EH (cell line): ENCODE results near the gene DYNLT5.
"Not testable (repeated sequence)": the region's sequence is repeated elsewhere in the genome, so short reads cannot be mapped to it uniquely, and the experiment has no call there.

Experiments used
- DNase-seq: peaks from one replicate; pipeline ENCODE4 v3.0.0-alpha.2; 2015; ENCODE audit warnings: low read depth

Gene DYNLT5, protein sequence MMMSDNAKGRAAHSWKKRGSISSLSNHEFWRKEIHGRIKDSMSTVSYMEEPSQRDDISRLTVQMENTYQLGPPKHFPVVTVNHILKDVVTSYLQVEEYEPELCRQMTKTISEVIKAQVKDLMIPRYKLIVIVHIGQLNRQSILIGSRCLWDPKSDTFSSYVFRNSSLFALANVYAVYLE

DNA sequence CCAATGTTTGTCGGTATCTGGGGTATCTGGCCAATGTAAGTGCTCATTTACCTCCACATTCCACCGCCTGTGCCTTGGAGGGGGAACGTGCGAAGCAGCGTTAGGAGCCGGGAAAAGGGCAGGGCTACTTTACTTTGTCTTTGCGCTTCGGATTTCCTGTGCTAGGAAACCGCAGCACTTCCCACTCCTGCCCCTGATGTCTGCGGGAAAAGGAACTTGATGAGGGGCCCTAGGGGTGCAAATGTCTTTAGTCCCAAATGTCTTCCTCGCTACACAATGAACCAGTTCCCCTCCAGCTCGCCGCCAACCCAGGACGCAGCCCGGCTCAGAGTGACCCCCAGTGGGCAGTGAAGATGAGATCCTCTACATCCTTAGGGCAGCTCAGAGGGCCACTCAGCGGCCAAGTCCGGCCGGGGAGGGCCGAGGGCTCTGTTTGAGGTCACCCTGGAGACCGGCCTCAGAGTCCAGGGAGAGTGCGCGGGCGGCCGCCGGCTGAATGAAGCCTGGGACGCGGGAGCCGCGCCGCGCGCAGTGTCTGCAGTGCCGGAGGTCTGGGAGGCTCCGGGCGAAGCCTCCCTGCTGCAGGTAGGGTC lies at the start of gene DYNLT5:
Gene DYNLT5 (plus strand): TSS at position 460 of the 593 bp plus-strand sequence. CDS start 2,200 bp downstream, outside the sequence.
- DNase-seq, result peak; percentile 71

DNA sequence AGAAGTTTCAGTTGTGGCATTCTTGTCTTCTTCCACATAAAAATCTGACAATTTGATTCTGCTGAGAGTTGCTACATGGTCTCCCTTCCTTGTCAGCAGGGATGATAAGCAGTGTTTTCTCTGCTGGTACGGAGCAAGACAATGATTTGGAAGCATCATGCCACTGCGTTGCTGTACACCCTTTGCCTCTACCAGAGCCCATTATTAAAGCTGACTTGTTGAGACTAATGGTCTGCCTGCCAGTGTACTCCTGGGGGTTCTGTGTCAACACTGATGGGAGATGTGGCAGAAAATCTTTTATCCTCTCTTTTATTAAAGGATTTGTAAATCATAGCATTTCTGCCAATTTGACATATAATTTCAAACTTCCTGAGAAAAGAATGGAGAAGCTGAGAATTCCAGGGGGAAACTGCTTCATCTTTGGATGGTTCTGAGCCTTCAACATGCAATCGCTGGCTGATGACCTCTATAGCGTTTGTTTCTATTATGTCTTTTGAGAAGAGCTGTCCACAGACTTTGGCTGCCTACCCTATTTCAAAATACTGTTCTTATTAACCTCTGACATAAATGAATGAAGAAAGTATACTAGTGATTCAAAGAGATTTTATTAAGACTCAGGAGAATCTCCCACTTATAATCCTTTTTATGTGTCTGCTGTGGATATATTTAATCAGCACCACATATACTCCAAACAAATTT lies 47.9 kb upstream of the DYNLT5 start:
- DNase-seq, result peak; percentile 16

DNA sequence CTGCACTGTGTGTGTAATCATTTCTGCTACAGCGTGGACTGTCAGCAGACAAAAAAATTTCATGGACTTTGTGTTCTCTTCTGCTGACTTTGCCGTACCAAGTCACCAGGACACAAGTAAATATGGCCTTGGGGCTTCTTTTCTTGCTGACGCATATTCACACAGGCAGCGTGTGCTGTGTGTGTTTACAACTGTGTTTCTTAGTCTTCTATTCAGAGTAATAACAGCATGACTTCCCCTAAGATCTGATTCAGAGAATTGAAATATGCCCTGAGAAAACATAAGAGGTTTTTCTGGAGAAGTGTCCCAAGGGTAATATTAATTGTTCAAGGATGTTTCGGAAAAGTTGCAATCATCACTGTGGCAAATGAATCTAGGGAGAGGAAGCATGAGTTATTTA lies 47.1 kb upstream of the DYNLT5 start:
- peak; percentile 93 for DNase-seq

DNA sequence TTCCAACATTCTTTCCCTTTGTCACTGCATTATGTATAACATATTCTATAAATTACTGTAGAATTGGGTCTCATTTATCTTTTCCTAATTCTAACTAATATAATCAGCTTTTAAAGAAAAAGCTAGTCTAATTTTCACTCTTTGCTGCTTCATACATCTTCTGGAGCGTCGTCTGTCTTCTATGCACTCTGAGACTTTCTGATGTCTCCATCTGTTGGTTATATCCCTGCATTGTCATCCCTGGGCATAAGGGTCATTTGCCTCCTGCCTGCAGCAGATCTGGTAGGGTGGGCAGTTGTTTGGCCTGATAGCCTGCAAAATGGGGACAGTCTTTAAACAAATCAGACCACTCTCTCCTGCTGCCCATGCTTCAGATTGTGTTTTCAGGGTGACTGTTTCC lies 40.8 kb upstream of the DYNLT5 start:
- peak; percentile 48 for DNase-seq

DNA sequence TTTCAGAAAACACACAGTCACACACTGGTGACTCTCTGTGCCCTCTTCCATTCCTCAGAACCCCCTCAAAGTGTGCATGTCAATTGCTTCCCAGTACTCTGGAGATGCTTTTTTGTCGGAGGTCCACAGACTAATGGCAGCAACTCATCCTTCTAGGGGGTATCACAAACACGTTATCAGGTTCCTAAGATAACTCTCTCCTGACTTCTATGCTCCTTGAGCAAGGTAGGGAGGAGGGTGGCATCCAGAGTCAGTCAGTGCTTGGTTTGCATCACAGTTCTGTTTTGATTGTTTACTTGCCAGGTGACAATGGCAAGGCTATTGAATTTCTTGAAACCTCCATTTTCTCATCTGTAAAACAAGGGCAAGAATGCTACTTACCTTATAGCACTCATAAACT lies 39.4 kb upstream of the DYNLT5 start:
- no peak for DNase-seq

DNA sequence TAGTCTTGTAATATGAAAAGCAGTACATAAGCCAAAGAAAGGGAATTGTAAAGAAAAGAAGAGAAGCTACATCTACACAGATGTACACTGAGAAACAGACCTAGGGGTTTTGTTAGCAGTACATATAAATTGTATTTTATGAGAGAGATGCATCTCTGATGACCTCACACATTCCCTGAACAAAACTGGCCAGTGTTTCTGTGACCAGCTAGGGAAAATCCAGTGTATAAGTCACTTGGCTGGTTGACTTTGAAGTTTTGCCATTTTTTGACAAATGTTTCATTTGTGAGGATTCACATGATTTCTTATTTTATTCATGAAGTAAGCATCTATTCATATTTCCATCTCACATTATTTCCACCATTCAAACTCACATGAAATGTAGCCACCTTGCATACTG lies 28.3 kb upstream of the DYNLT5 start:
- DNase-seq, result peak; percentile 56

DNA sequence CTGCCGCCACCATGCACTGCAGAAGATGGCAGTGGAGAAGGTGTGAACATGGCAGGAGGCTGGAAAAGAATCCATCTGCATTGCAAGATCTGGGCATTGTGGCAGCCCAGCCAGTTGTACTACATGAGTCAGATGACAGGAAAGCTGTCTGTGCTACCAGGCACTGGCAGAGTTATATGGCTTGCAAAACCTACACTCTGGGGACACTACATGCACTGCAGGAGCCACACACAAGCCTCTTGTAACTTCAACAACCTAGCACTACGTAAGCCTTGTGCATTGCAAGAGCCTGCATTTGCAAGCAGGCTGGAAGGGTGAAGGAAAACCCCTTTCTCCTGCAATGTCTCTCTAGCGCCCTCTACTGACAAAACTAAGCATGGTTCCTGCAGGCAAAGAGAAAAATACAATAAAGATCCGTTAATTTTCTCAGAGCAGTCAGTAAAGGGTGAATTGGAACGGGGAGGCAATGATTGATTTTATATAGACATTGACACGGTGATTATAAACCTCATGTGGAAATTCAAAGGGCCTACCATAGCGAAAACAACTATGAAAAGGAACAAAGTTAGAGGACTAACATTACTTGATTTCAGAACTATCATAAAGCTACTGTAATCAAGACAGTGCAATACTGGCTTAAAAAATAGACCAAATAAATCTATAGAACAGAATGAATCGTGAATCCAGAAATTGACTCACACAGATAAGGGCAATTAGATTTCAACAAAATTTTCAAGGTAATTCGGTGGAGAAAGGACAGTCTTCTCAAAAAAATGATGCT lies 26.2 kb upstream of the DYNLT5 start:
- DNase-seq, result peak; percentile 75

DNA sequence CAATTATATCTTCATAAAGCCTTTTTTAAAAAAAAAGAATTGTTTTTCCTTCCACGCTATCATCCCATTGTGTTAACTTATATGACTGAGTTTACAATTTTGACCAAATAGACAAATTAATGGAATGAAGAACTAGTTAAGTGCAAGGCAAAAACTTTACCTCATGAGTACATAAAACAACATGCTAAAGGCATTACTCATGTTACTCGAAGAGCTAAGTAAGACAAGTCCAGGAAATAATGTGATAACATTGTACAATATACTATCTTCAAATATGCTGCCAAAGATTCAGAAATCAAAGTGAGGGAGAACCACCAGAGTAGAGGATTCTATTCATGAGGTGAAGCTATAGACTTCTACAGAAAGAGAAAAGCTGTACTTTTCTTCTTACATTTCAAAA lies 24.2 kb upstream of the DYNLT5 start:
- peak; percentile 63 for DNase-seq

DNA sequence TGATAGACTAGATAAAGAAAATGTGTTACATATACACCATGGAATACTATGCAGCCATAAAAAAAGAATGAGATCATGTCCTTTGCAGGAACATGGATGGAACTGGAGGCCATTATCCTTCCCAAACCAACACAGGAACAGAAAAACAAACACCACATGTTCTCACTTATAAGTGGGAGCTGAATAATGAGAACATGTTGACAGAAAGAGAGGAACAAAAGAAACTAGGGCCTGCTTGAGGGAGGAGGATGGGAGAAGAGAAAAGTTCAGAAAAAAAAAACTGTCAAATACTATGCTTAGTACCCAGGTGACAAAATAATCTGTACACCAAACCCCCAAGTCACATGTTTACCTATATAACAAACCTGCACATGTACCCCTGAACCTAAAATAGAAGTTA lies 23.5 kb upstream of the DYNLT5 start:
- not testable (repeated sequence) for DNase-seq

DNA sequence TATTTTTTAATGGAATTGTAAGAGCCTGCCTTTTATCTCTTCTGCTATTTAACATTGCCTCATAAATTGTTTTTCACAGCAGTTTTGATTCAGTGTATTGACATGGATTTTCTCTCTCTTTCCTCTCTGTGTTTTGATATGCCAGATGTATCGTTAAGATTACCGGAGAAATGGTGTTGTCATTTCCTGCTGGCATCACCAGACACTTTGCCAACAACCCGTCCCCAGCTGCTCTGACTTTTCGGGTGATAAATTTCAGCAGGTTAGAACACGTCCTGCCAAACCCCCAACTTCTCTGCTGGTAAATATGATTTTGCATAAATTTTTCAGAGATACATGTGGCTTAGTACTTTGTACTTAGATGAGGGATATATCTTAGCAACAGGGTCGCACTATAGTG lies 23.1 kb upstream of the DYNLT5 start:
- peak; percentile 27 for DNase-seq

DNA sequence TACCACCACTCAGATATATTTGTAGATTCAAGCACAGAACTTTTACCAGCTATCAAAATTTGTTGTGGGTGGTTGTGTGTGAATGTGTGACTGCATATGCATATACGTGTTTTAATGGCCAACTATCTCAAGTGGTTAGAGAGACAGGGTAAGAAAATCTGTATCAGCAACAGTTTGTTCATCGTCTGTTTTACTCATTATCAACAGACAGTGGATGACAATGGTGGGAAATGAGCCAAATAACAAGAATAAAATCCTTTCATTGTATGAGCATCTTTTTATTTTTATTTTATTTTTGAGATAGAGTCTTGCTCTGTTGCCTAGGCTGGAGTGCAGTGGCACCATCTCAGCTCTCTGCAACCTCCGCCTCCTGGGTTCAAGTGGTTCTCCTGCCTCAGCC lies 22.7 kb upstream of the DYNLT5 start:
- DNase-seq, result no peak

DNA sequence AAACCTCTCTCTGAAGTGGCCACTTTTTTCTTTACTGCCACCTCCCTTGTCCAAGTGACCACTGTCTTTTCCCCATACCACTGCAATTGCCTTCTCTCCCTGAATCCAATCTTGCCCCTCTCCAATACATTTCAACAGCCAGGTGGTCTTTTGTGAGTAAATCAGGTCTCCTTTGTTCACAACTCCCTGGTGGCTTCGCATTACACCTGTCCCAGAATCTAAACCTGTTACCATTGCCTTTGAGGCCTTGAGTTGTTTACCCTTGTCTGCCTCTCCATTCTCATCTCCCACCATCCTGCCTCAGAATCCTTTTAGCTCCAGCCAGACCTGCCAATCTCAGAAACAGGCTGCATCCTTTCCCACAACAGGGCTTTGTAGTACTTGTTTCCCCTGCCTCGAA lies 21.8 kb upstream of the DYNLT5 start:
- DNase-seq, result no peak

DNA sequence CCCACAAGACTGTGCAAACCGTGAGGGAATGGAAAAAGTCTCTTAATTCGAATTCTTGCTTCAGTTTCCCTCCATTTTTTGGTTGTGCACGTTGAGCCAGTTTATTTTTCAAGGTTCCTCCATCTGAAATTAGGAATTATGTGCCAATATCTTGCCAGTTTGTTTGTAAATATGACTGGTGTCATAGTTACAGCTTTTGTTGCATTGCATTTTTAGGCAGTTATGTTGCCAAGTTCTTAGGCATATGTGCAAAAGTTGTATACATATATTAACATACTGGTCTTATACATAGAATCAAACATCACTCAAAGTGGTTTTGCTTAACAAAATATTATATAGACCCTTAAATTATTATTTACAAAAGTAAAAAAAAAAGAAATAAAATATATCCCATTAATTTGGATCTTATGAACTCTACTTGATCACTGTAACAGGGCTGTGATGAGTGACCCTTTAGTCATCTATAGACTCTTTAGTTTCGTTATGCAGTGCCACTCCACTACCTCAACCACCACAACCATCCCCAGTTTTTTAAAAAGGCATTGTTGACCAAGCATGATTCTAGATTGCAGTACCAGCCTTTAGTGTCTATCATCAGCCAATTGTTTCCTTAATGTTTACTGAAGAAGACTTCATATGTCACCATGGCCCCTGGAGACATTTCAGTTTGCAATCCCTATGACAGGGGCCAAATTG lies 20.9 kb upstream of the DYNLT5 start:
- DNase-seq, result no peak

DNA sequence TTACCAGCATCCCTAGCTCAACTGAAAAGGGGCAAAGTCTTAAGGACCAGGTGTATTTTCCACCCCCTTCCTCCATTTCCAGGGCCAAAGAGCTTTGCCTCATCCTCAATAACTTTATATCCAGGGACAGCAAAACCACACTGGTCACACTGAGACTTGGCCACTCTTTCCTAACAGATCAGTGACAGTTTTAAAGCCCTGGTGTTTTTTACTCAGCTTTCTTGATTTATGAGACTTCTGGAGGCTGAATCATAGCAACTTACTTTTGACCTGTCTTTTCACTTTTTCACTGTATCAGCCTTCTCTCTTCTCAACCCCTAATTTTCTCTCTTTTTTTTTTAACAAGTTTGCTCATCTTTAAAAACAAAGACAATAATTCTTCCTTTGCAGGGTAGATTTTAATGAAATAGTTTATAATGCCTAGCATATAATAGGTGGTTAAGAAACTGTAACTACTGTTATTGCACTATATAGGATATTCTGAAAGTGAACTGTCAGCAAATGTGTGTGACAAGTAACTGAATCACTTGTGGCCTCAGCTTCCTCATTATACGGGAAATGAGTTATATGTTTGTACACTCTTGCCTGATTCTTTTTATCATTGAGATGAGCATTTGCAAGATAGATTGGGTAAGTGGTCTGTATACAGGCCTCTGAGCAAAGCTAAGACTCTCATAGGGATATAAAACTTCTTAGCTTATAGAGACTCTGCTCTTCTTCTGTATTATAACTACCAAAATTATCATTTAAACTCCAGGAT lies 19.7 kb upstream of the DYNLT5 start:
- DNase-seq, result peak; percentile 56

DNA sequence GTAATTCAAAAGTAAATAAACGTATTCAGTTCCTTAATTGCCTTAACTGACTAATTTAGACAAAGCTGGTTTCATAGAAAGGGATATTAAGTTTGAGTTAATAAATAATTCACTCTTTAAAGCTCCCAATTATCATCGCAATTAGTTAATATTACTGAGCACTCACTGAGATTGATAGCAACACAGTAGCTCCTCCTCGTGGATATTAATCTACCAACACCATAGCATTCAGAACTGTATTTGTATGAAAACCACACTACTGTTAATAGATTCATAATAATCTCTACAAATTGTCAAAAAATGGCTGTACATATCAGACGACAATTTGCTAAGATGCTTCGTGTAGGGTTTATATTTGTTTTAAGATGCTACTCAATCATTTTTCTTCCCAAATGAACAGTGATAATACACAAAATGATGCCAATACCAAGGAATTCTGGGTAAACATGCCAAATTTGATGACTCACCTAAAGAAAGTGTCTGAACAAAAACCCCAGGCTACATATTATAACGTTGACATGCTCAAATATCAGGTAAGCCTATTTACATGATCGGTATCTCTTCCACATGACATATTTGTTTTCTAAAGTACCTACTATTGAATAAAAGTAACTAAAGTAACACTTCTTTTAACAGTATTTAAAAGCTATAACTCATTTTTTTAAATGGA lies 18.8 kb upstream of the DYNLT5 start:
- peak; percentile 33 for DNase-seq

DNA sequence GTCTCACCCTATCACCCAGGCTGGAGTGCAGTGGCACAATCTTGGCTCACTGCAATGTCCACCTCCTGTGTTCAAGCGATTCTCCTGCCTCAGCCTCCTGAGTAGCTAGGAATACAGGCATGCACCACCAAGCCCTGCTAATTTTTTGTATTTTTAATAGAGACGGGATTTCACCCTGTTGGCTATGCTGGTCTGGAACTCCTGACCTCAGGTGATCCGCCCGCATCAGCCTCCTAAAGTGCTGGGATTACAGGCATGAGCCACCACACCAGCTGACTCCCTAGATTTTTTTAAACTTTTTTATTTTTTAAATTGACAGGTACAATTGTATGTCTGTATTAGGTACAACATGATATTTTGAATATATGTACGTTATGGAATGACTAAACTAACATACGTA lies 17.7 kb upstream of the DYNLT5 start:
- DNase-seq, result not testable (repeated sequence)

DNA sequence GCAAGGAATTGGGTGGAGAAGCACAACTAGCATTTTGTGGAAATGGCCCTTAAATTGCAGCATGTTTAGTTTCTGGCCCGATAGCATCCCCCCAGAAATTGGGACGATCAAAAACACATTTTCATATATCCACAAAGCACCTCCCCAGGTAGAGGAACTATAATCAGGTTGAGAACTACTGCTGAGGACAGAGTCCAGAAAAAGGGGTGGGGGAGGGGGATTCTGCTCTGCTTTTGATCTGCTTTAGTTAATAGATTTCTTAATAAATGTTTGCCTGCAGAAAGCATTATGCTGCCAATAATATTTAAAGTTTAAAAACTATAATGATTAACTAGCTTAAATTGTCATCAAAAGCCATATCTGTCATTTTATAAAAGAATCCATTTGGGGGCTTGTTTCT lies 14.4 kb upstream of the DYNLT5 start:
- no peak for DNase-seq

DNA sequence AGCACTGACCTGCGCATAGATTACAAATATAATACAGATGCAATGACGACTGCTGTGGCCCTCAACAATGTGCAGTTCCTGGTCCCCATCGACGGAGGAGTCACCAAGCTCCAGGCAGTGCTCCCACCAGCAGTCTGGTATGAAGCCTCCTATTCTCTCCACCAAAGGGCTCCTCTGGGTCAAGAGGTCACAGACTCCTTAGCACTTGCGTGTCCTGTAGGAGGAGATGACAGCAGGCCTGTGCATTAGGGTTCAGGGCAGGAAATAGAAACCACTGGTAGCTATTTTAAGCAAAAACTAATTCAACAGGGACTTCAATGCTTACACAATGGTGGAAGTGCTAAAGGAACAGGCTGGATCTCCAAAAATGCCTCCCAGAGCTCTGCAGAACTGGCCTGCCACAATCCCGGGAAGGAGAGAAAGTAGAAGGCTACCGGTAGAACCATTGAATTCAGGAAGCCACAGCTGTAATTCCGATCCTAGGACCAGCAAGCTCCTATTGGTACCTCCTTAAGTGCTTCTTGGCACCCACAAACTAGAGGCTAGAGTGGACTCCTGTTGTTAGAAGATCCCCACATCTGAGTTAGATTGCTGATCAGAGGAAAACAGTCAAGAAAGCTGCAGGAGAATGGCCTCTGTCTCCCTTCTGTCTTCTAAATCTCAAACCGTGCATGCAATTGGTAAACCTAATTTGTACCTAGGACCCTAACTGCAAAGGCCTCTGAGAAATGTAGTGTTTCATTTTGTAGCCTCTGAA lies 12.7 kb upstream of the DYNLT5 start:
- DNase-seq, result no peak

DNA sequence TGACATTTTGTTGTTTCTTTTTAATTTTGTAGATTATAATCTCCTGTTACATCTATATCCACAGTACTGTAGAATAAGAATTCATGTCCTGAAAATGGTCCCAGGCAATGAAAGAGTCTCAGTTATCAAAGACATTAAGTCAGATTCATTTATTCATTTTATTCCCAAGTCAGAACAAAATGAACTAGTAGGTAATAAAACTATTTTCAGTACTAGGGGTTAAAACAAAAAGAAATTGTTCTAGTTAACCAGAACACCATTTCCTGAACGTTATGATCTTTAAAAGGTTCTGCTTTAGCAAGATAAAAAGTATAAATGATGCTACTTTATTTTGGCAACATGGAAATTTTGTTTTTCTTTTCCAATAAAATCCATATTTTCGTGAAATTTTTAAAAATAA lies 6.8 kb upstream of the DYNLT5 start:
- no peak for DNase-seq

DNA sequence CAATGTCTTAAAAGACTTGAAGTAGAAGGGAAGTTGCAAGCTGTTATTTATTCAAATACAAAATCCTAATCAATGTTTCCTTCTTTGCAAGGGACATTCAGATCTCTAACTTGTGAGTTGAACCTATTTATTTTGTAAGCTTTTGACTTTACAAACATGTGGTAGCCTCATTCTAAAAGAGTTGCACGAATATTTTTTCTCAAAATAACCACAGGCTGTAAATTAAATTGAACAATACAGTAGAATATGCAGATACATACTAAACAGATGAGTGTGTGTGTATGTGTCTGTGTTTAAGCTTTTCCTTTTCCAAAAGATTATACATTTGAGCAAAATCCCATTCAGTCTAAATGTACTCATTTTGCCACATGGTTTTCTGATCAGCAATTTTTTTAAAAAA lies 4.8 kb upstream of the DYNLT5 start:
- DNase-seq, result peak; percentile 73
